Endothelial cell (in vitro differentiated cells): ENCODE data around the gene TNPO1. TPM values are rescaled to one million over a fixed set of nuclear protein-coding genes. Genes with fewer than 3 reads are reported as not detected.

ENCODE experiments used
- DNase-seq: peaks from one replicate; pipeline ENCODE4 v3.0.0; 2021; ENCODE audit warnings: low spot score
- H3K27ac Mint-ChIP-seq: one replicate; pipeline ENCODE4 v1.8.0; 2021; ENCODE audit warnings: mixed read lengths, inconsistent platforms; ENCODE audit not compliant: unreplicated experiment
- H3K27me3 Mint-ChIP-seq: one replicate; pipeline ENCODE4 v1.8.0; 2021; ENCODE audit warnings: mild to moderate bottlenecking, moderate library complexity, mixed read lengths, inconsistent platforms; ENCODE audit not compliant: unreplicated experiment
- H3K36me3 Mint-ChIP-seq: one replicate; pipeline ENCODE4 v1.8.0; 2021; ENCODE audit warnings: mild to moderate bottlenecking, low read depth, mixed read lengths, inconsistent platforms; ENCODE audit not compliant: unreplicated experiment
- H3K4me1 Mint-ChIP-seq: one replicate; pipeline ENCODE4 v1.8.0; 2021; ENCODE audit warnings: mild to moderate bottlenecking, mixed read lengths, inconsistent platforms; ENCODE audit not compliant: unreplicated experiment
- H3K4me3 Mint-ChIP-seq: one replicate; pipeline ENCODE4 v1.8.0; 2021; ENCODE audit warnings: mild to moderate bottlenecking, mixed read lengths, inconsistent platforms; ENCODE audit not compliant: unreplicated experiment
- H3K9me3 Mint-ChIP-seq: one replicate; pipeline ENCODE4 v1.8.0; 2021; ENCODE audit warnings: mixed read lengths, inconsistent platforms; ENCODE audit not compliant: unreplicated experiment
- total RNA-seq: library from RNA; stranded (reverse); fragmentation: NEBNext Ultra II Directional; extraction: Animal tissue kit (Norgen Biotek cat#: 25700); gene quantifications from one replicate; pipeline ENCODE4 v1.2.1, GENCODE V29; 2021; ENCODE audit not compliant: unreplicated experiment
- TF ChIP-seq, protein P1 (sequence below): fragments of 200-600 bp; sonication (generic); IDR thresholded peaks from one replicate; pipeline ENCODE4 v1.5.0; 2021; ENCODE audit warnings: antibody characterized with exemption; ENCODE audit not compliant: unreplicated experiment

Gene TNPO1
- total RNA-seq, 1 donor from 2014 or later: 149 TPM

DNA sequence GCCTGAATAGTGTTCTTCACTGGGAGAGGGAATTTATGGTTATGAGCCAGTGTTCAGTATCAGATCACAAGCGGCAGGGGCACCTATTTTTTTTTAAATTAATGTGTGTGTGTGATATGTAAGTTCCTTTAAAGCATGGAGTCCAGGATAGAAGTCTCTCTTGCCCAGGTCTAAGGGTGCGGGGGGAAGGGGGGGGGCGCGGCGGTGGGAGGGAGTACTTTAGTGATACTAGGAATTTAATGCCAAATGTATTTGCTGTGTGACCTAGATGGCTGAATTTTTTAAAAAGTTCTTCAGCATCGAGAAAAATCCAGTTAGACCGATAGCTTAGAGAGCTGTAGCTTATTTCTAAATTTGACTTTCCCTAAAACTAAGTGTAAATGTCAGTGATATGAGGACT is 137.9 kb downstream of the TNPO1 start:
- H3K4me1 Mint-ChIP-seq: peaks cover 42% of the 10 kb centered on the region
- TF ChIP-seq, protein P1, sequence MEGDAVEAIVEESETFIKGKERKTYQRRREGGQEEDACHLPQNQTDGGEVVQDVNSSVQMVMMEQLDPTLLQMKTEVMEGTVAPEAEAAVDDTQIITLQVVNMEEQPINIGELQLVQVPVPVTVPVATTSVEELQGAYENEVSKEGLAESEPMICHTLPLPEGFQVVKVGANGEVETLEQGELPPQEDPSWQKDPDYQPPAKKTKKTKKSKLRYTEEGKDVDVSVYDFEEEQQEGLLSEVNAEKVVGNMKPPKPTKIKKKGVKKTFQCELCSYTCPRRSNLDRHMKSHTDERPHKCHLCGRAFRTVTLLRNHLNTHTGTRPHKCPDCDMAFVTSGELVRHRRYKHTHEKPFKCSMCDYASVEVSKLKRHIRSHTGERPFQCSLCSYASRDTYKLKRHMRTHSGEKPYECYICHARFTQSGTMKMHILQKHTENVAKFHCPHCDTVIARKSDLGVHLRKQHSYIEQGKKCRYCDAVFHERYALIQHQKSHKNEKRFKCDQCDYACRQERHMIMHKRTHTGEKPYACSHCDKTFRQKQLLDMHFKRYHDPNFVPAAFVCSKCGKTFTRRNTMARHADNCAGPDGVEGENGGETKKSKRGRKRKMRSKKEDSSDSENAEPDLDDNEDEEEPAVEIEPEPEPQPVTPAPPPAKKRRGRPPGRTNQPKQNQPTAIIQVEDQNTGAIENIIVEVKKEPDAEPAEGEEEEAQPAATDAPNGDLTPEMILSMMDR: no peak
- H3K9me3 Mint-ChIP-seq: no peaks in the 10 kb centered on the region
- H3K27ac Mint-ChIP-seq: peak overlapping the region; percentile 95
- peak overlapping the region; percentile 95 for H3K4me3 Mint-ChIP-seq
- H3K36me3 Mint-ChIP-seq: peaks cover 5% of the 10 kb centered on the region
- no peak for DNase-seq
- peaks cover 6% of the 10 kb centered on the region for H3K27me3 Mint-ChIP-seq

DNA sequence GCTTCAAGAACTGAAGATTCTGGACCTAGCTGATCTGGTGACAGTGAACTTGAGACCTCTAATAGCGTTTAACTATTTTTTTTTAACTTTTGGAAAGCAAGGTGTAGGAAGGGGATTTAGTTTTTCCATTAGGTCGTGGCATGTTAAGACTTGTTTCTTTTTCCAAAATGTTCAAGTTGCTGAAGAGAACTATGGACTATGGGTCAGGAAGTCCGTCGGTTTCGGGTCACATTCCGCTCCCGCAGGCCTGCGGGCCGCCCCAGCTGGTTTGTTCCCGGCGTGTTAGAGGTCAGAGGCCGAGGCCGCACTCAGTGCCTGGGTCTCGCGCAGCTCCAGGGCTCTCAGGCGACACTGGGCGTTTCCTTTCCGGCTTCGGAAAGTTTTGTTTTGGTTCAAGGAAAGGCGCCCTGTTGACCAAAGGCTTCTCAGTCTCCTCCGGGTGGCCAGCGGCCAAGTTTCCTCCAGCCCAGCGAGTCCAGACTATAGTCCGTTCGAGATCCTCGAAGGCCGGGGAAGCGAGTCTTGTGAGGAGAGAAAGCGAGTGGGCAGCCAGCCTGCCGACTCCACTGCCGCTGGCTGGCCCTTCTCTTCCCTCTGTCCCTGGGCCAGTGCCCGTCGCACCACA is 138.8 kb downstream of the TNPO1 start:
- no peaks in the 10 kb centered on the region for H3K9me3 Mint-ChIP-seq
- DNase-seq: peak; percentile 63
- peaks cover 5% of the 10 kb centered on the region for H3K36me3 Mint-ChIP-seq
- H3K4me1 Mint-ChIP-seq: peaks cover 44% of the 10 kb centered on the region
- peak overlapping the region; percentile 95 for H3K4me3 Mint-ChIP-seq
- H3K27ac Mint-ChIP-seq: peak overlapping the region; percentile 95
- peaks cover 6% of the 10 kb centered on the region for H3K27me3 Mint-ChIP-seq
- TF ChIP-seq, protein P1: no peak

DNA sequence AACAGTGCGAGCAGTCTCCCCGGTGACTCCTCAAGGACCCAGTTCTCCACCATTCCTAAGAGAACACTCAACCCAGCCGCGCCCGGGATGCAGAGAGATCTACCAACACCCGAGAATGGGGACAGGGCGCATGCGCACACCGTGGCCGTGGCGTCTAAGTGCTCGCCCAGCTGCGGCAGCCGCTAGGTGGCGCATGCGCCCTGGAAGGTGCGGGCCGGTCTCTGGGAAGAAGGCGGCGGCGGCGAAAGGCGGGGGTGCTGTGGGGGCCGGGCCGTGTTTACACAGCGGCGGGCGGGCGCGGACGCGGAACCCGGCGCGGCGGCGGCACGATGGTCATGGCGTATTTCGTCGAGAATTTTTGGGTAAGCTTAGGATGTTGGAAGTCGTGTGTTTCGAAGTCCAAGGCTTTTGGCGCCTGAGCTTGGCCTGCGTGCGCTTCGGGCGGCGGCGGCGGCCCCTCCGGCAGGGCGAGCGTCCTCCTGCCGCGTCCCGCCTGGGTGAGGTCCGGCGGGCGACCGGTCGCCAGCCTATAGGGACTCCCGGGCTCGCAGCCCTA is 139.4 kb downstream of the TNPO1 start, which contains the start of gene FCHO2:
TSS of gene FCHO2 (plus strand) at position 274 of the 556 bp plus-strand sequence. CDS start at position 330, 56 bp downstream.
- no peaks in the 10 kb centered on the region for H3K9me3 Mint-ChIP-seq
- peak within 1 kb of the TSS; percentile 99 for H3K4me3 Mint-ChIP-seq
- peak; percentile 99 for DNase-seq
- peaks cover 5% of the 10 kb centered on the region for H3K36me3 Mint-ChIP-seq
- peaks cover 6% of the 10 kb centered on the region for H3K27me3 Mint-ChIP-seq
- TF ChIP-seq, protein P1: peak; percentile 91
- H3K4me1 Mint-ChIP-seq: peaks cover 44% of the 10 kb centered on the region
- peak within 1 kb of the TSS; percentile 97 for H3K27ac Mint-ChIP-seq

DNA sequence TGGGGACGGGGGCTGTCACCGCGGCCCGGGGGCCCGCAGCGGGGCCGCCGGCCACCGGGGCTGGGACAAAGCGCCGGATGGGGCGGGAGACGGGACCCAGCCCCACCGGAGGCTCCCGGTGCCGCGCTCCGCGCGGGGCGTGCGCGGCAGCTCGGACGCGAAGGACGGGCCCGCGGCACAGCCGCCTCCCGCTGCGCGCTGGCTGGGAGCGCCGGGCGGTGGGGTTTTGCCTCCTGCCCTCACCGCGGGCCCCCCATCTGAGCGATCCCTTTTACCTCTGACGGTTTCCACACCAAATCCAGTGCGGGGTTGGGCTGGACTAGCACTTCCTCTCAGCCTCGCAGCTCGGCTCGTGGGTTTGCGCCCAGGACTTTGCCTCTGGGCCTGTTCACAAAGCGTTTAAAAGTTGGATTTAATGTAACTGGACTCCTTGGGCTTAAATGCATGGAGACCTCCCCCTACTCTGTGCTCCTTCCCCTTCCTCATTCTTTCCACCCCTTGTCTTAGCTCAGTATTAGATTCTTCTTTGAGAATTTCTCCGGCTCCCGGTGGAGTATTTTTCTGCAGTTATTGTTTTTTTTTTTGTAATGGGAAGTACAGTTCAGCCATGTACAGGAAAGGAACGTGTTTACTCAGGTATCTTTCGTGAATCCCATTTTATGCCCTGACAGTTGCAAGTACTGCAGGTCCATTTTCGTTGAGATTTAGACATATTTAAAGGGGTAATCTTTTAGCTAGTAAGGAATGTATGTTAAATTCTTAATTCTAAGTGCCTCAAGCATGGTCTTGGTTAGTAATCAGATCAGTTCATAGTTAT is 140.1 kb downstream of the TNPO1 start:
- peak; percentile 56 for DNase-seq
- Mint-ChIP-seq H3K27me3 (peaks cover 6% of the 10 kb centered on the region), H3K4me3 (peak overlapping the region; percentile 99), H3K4me1 (peaks cover 44% of the 10 kb centered on the region), H3K36me3 (peaks cover 5% of the 10 kb centered on the region), H3K27ac (peak overlapping the region; percentile 97), H3K9me3 (no peaks in the 10 kb centered on the region)
- TF ChIP-seq, protein P1: no peak

DNA sequence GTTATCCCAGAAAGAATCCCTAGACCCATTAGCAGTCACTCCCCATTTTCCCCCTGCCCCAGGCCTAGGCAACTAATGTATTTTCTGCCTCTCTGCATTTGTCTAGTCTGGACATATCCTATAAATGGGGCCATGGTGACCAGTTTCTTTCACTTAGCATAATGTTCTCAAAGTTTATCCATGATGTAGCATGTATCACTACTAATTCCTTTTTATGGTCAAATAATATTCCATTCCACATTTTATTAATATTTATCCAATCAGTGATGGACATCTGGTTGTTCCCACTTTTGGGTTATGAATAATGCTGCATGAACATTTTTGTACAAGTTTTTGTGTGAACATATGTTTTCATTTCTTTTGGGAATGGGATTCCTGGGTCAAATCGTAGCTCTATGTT is 140.9 kb downstream of the TNPO1 start:
- peaks cover 6% of the 10 kb centered on the region for H3K27me3 Mint-ChIP-seq
- H3K27ac Mint-ChIP-seq: peak overlapping the region; percentile 97
- H3K9me3 Mint-ChIP-seq: no peaks in the 10 kb centered on the region
- TF ChIP-seq, protein P1: no peak
- H3K4me1 Mint-ChIP-seq: peaks cover 44% of the 10 kb centered on the region
- peak overlapping the region; percentile 99 for H3K4me3 Mint-ChIP-seq
- no peak for DNase-seq
- peaks cover 5% of the 10 kb centered on the region for H3K36me3 Mint-ChIP-seq
